GM12878 (cell line): ENCODE measurements around the gene ZYG11B. TPM values are rescaled to one million over a fixed set of nuclear protein-coding genes. Genes with fewer than 3 reads are reported as not detected.

Source experiments
- ATAC-seq: fragments of 200-7000 bp; cut with Tn5 transposase; 3 replicates; pipeline ENCODE4 v1.9.1; 2020; ENCODE audit warnings: mild to moderate bottlenecking, moderate library complexity
- BruUV-seq: library from RNA; stranded (reverse); fragments of 400-500 nt; replicated peaks from 2 replicates; lab custom pipeline; 2021; lab: Mats Ljungman, UMichigan
- CTCF ChIA-PET: fragments of 300-600 bp; sonication (Branson Sonifier 250); formaldehyde crosslinking; extraction: SDS; loops from one replicate; lab custom pipeline; 2021; ENCODE audit warnings: inconsistent platforms; lab: Yijun Ruan, JAX
- POLR2A ChIA-PET: fragments of 350-600 bp; formaldehyde crosslinking; extraction: SDS; loops from one replicate; lab custom pipeline; 2021; ENCODE audit warnings: inconsistent platforms; lab: Charles Lee
- RAD21 ChIA-PET: fragments of 300-600 bp; sonication (Branson Sonifier 250); formaldehyde crosslinking; loops from one replicate; lab custom pipeline; 2023; ENCODE audit warnings: antibody characterized with exemption; ENCODE audit not compliant: unreplicated experiment; lab: Charles Lee
- SMC1A ChIA-PET: fragments of 300-600 bp; sonication (Branson Sonifier 250); formaldehyde crosslinking; loops from one replicate; lab custom pipeline; 2023; ENCODE audit not compliant: unreplicated experiment, uncharacterized antibody; lab: Charles Lee
- DNase-seq: peaks from one replicate; pipeline ENCODE4 v3.0.0-alpha.2; 2011; ENCODE audit warnings: low read depth, low spot score
- FAIRE-seq: peaks from 3 replicates; lab custom pipeline; 2011; peaks lifted over from hg19 to GRCh38; lab: Jason Lieb, UNC
- H2AFZ ChIP-seq: 2 replicates; pipeline ENCODE4 v1.6.0; 2011; ENCODE audit warnings: low read depth, low read length, control low read depth; ENCODE audit not compliant: control insufficient read depth
- H3K27ac ChIP-seq: 2 replicates; pipeline ENCODE4 v1.5.1; 2011; ENCODE audit warnings: control low read depth; ENCODE audit not compliant: control insufficient read depth, insufficient read depth
- H3K27me3 ChIP-seq, 2 experiments: replicated peaks in 1 of 2; 2 replicates each; pipeline versions ENCODE4 v1.6.0 to v1.6.1; 2011; ENCODE audit warnings: low read length in 1 of 2; ENCODE audit not compliant: control insufficient read depth in 2 of 2, insufficient read depth in 2 of 2
- H3K36me3 ChIP-seq, 2 experiments: 2 replicates each; pipeline ENCODE4 v1.5.1; 2011; ENCODE audit warnings: low read length in 1 of 2; ENCODE audit not compliant: control insufficient read depth in 2 of 2, insufficient read depth in 2 of 2
- H3K4me1 ChIP-seq: 2 replicates; pipeline ENCODE4 v1.6.1; 2011; ENCODE audit warnings: mild to moderate bottlenecking, low read length, moderate library complexity, mixed read lengths; ENCODE audit not compliant: control insufficient read depth, insufficient read depth
- H3K4me2 ChIP-seq: 2 replicates; pipeline ENCODE4 v1.6.0; 2011; ENCODE audit warnings: control low read depth; ENCODE audit not compliant: control insufficient read depth, insufficient read depth
- H3K4me3 ChIP-seq: fragments of 200-600 bp; sonication (generic); 2 replicates; pipeline ENCODE4 v1.5.1; 2016
- H3K79me2 ChIP-seq: 2 replicates; pipeline ENCODE4 v1.6.0; 2011; ENCODE audit warnings: low read length; ENCODE audit not compliant: control insufficient read depth, insufficient read depth
- H3K9ac ChIP-seq: 2 replicates; pipeline ENCODE4 v1.8.0; 2011; ENCODE audit warnings: low read length, control low read depth, mixed read lengths; ENCODE audit not compliant: control insufficient read depth, insufficient read depth
- H3K9me3 ChIP-seq: replicated peaks from 3 replicates; pipeline ENCODE4 v1.5.1; 2011; ENCODE audit warnings: mild to moderate bottlenecking, low read length; ENCODE audit not compliant: control insufficient read depth, insufficient read depth
- H4K20me1 ChIP-seq: 2 replicates; pipeline ENCODE4 v1.6.0; 2011; ENCODE audit not compliant: control insufficient read depth, insufficient read depth
- ASH2L ChIP-seq: fragments of 300-600, 200-600 bp; sonication (generic); IDR thresholded peaks from 2 replicates; pipeline ENCODE4 v1.6.1; 2017; ENCODE audit warnings: low read depth, mild to moderate bottlenecking, borderline replicate concordance
- BHLHE40 ChIP-seq, 2 experiments: fragments of 450-650 bp in 1 of 2; IDR thresholded peaks; 2 replicates each; pipeline ENCODE4 v1.6.1; 2011 to 2017; ENCODE audit warnings: low read depth in 2 of 2, borderline replicate concordance in 1 of 2, improper control_type of control experiment in 1 of 2, low read length in 1 of 2, mild to moderate bottlenecking in 1 of 2
- ELK1 ChIP-seq: IDR thresholded peaks from 2 replicates; pipeline ENCODE4 v1.6.1; 2012; ENCODE audit warnings: low read depth, low read length, improper control_type of control experiment
- EZH2 ChIP-seq: IDR thresholded peaks from 2 replicates; pipeline ENCODE4 v1.6.1; 2012; ENCODE audit warnings: low read depth, mild to moderate bottlenecking, control low read depth, inconsistent platforms, low read length, borderline replicate concordance; ENCODE audit not compliant: control insufficient read depth
- IKZF2 ChIP-seq, 2 experiments: fragments of 450-650 bp; IDR thresholded peaks; 2 replicates each; pipeline ENCODE4 v1.6.1; 2017; ENCODE audit warnings: mild to moderate bottlenecking in 2 of 2, moderate library complexity in 2 of 2
- MYC ChIP-seq: IDR thresholded peaks from 2 replicates; pipeline ENCODE4 v1.6.1; 2011; ENCODE audit warnings: mild to moderate bottlenecking, low read length, moderate library complexity, inconsistent platforms; ENCODE audit not compliant: insufficient read depth, insufficient replicate concordance, insufficient read length, severe bottlenecking
- WGBS: methylation state at CpG from one replicate; pipeline ENCODE4 v1.1.6; 2016; ENCODE audit warnings: low lambda C conversion rate; ENCODE audit not compliant: insufficient replicate concordance, insufficient coverage; ENCODE audit errors: missing lambda C conversion rate; 5-methylcytosine and 5-hydroxymethylcytosine counted together
- in situ Hi-C: fragments of 300-500 bp; cut with MboI; formaldehyde crosslinking; loops from 9 replicates; pipeline ENCODE4 v1.14.3; 2018; ENCODE audit warnings: mixed read lengths
- intact Hi-C: fragments of 100-400 bp; cut with micrococcal nuclease; formaldehyde crosslinking; loops from one replicate; pipeline ENCODE4 v1.14.2; 2022; ENCODE audit not compliant: unreplicated experiment
- polyA plus RNA-seq, 11 experiments: library from polyadenylated mRNA; depleted of rRNA in 4 of 11; unstranded in 6 of 11; stranded (reverse) in 5 of 11; fragments of >200 nt; fragmentation: Nextera tagmentation in 4 of 11; fragmentation: Illumina TruSeq in 1 of 11; extraction: Ambion mirVana in 4 of 11; extraction: Trizol in 1 of 11; gene quantifications; 1 replicate in 1 of 11; 2 replicates in 10 of 11; pipeline versions ENCODE4 v1.2.1 to v1.2.3, GENCODE V29; 2011 to 2016; ENCODE audit warnings: inconsistent platforms in 2 of 11, missing spikeins in 2 of 11, low read depth in 1 of 11
- total RNA-seq, 4 experiments: library from RNA; depleted of rRNA in 3 of 4; stranded (reverse); fragments of >200 nt in 3 of 4; fragmentation: Illumina TruSeq in 1 of 4; extraction: Trizol in 1 of 4; gene quantifications; 2 replicates each; pipeline versions ENCODE4 v1.2.1 to v1.2.3, GENCODE V29; 2013 to 2021

The ZYG11B gene
- total and polyA plus RNA-seq, 10 of the 15 experiments (the other 5 are each of a cell fraction or from before 2014, with no cell fraction given) = 1.8 to 8.5 (median 5.3) TPM

- ChIA-PET POLR2A (interaction anchor here (0.5 kb wide), 1 partner anchor 197 kb away, joined by 4 read pairs; no protein-coding TSS in a partner anchor), CTCF (no interaction called here), SMC1A (no interaction called here), RAD21 (no interaction called here)
- ATAC-seq = no peak
- intact Hi-C loops = no loop called here
- Histone ChIP-seq H3K4me1 (peaks cover 6% of the 10 kb centered on the region; the same call in 1 of the 2 replicates), H3K4me2 (no peak overlapping the region), H3K27ac (no peak overlapping the region), H3K27me3 (no peaks in the 10 kb centered on the region), H3K9me3 (no peaks in the 10 kb centered on the region), H3K36me3 (no peaks in the 10 kb centered on the region), H2AFZ (no peak overlapping the region), H3K4me3 (no peak overlapping the region), H3K79me2 (no peaks in the 10 kb centered on the region), H4K20me1 (no peaks in the 10 kb centered on the region), H3K9ac (no peak overlapping the region)
- WGBS = 82% methylated on average over 18 of the region's 18 CpGs
- FAIRE-seq = no peak
- TF ChIP-seq ELK1 (no peak), ASH2L (no peak), MYC (no peak), EZH2 (no peak), IKZF2 (IDR thresholded peaks at IDR 0.05) (no peak), BHLHE40 (IDR thresholded peaks at IDR 0.05; ENCODE audit: borderline replicate concordance in 1 of 2, low read depth in 2 of 2, low read length in 1 of 2) (0 out of 4 replicates have a peak, but pooled peaks of 1 of the 2 experiments have one; percentile 16)
- DNase-seq = no peak
- in situ Hi-C loops = no loop called here
- BruUV-seq = no TSS peak
Observed at GRCh38 chr1:52706941-52707926, 19.0 kb upstream of the ZYG11B start.
